Adrenal gland (tissue), 12 donors: ENCODE measurements around the gene TJP3. TPM values are rescaled to one million over a fixed set of nuclear protein-coding genes. Genes with fewer than 3 reads are reported as not detected.

Source experiments
- DNase-seq, 7 donors: peaks; one replicate each; pipeline ENCODE4 v3.0.0-alpha.2; 2019 to 2020
- H3K27ac ChIP-seq, 5 donors: fragments of 200-600 bp; sonication (generic) in 4 of 5; 1 replicate in 3 of 5; 2 replicates in 2 of 5; pipeline versions ENCODE4 v1.5.1 to v1.8.0; 2016 to 2020; ENCODE audit warnings: mild to moderate bottlenecking in 1 of 5
- H3K27me3 ChIP-seq: fragments of 200-600 bp; 2 replicates; pipeline ENCODE4 v1.8.0; 2021
- H3K36me3 ChIP-seq, 2 donors: fragments of 200-600 bp; replicated peaks in 1 of 2; 1 replicate in 1 of 2; 2 replicates in 1 of 2; pipeline versions ENCODE4 v1.5.1 to v1.8.0; 2018 to 2022
- H3K4me1 ChIP-seq, 2 donors: fragments of 200-600 bp; replicated peaks in 1 of 2; 1 replicate in 1 of 2; 2 replicates in 1 of 2; pipeline versions ENCODE4 v1.5.1 to v1.8.0; 2018 to 2021
- H3K4me3 ChIP-seq, 4 donors: fragments of 200-600 bp; sonication (generic) in 3 of 4; one replicate each; pipeline ENCODE4 v1.5.1; 2016 to 2018
- H3K9me3 ChIP-seq, 3 donors: fragments of 200-600 bp; sonication (generic) in 1 of 3; replicated peaks in 1 of 3; 1 replicate in 2 of 3; 2 replicates in 1 of 3; pipeline versions ENCODE4 v1.5.1 to v1.8.0; 2016 to 2021
- CTCF ChIP-seq, 6 experiments: fragments of 450-650 bp in 4 of 6; fragments of 200-600 bp in 2 of 6; sonication (generic) in 1 of 6; IDR thresholded peaks; 1 replicate in 5 of 6; 2 replicates in 1 of 6; pipeline versions ENCODE4 v1.5.1 to v1.8.0; 2016 to 2021; ENCODE audit warnings: antibody characterized with exemption in 6 of 6, mild to moderate bottlenecking in 2 of 6, moderate library complexity in 1 of 6
- POLR2A ChIP-seq, 2 donors: fragments of 450-650 bp; IDR thresholded peaks; one replicate each; pipeline ENCODE4 v1.6.1; 2017; ENCODE audit warnings: antibody characterized with exemption in 2 of 2, mild to moderate bottlenecking in 2 of 2, moderate library complexity in 1 of 2
- WGBS, 4 donors: extraction: QIAGEN DNeasy Blood & Tissue Kit in 2 of 4; methylation state at CpG; one replicate each; pipeline versions ENCODE4 v1.1.5 to v1.1.7; 2013 to 2017; 5-methylcytosine and 5-hydroxymethylcytosine counted together
- intact Hi-C, 2 donors: fragments of 100-400 bp; cut with DNase I; formaldehyde crosslinking; loops; one replicate each; pipeline versions ENCODE4 v1.14.1 to v1.15.0; 2022 to 2023
- polyA plus RNA-seq, 3 donors: library from polyadenylated mRNA; stranded (reverse); fragments of 200-250 nt in 2 of 3; fragments of 350-450 nt in 1 of 3; fragmentation: Illumina TruSeq in 1 of 3; extraction: RNeasy Lipid Tissue Mini Kit (QIAGEN cat#74804) in 1 of 3; gene quantifications; one replicate each; pipeline ENCODE4 v1.2.3, GENCODE V29; 2013 to 2014
- total RNA-seq, 9 donors: library from RNA; depleted of rRNA in 4 of 9; stranded (reverse); fragments of >200 nt in 4 of 9; fragments of 120-200 nt in 1 of 9; fragmentation: NEBNext Ultra II Directional in 1 of 9; extraction: Animal tissue kit (Norgen Biotek cat#: 25700) in 1 of 9; gene quantifications; one replicate each; pipeline versions ENCODE4 v1.1.0 to v1.2.4, GENCODE V29; 2013 to 2023
- donor health status: healthy with polysubstance abuse.
- donor health status: Bipolar disorder and iron deficiency.
- donor health status: DM: yes; HTN: yes; CAD: no.
- donor health status: DM: no; HTN: no; CAD: no.
- donor health status: DM: no; HTN: no; CAD: no.
- donor health status: DM: yes; HTN: yes; CAD: no.

TJP3 gene
- total and polyA plus RNA-seq, 12 donors, result 0.07 to 2.5 (median 0.24) TPM; not detected in 6

- WGBS, 4 donors, result 86 to 95% (median 92%) methylated on average over 1 of the region's 1 CpG
- intact Hi-C loops, result no loop called here
- Histone ChIP-seq H3K4me1 (no peaks in the 10 kb centered on the region), H3K9me3 (peaks cover 0 to 9% (median 0%) of the 10 kb centered on the region in 3 donors), H3K27me3 (no peaks in the 10 kb centered on the region), H3K36me3 (no peaks in the 10 kb centered on the region), H3K4me3 (no peak overlapping the region), H3K27ac (no peak overlapping the region)
- no peak for DNase-seq
- TF ChIP-seq POLR2A (IDR thresholded peaks at IDR 0.05), result no peak
- TF ChIP-seq CTCF (IDR thresholded peaks at IDR 0.05), result no peak
Measured at GRCh38 chr19:3776479-3777040, 68.4 kb downstream of the TJP3 start.

GRCh38 chr19:3778104-3778867, 70.1 kb downstream of the TJP3 start:
- H3K4me1 ChIP-seq, result no peaks in the 10 kb centered on the region
- WGBS, 4 donors, result 83 to 88% (median 86%) methylated on average over 22 to 37 of the region's 37 CpGs
- no peak overlapping the region for H3K27ac ChIP-seq
- no peak for TF ChIP-seq CTCF (IDR thresholded peaks at IDR 0.05)
- TF ChIP-seq POLR2A (IDR thresholded peaks at IDR 0.05), result no peak
- no peak overlapping the region for H3K4me3 ChIP-seq
- intact Hi-C loops, result no loop called here
- no peaks in the 10 kb centered on the region for H3K36me3 ChIP-seq
- no peak for DNase-seq
- H3K9me3 ChIP-seq, result peaks cover 0 to 17% (median 0%) of the 10 kb centered on the region in 3 donors
- no peaks in the 10 kb centered on the region for H3K27me3 ChIP-seq

GRCh38 chr19:3778899-3779723, 70.9 kb downstream of the TJP3 start:
- WGBS, 4 donors, result 61 to 71% (median 66%) methylated on average over 11 to 44 of the region's 44 CpGs
- TF ChIP-seq POLR2A (IDR thresholded peaks at IDR 0.05) (no peak), CTCF (IDR thresholded peaks at IDR 0.05) (no peak)
- H3K27ac ChIP-seq, result no peak overlapping the region

GRCh38 chr19:3780786-3781304, 72.7 kb downstream of the TJP3 start:
- intact Hi-C loops, result no loop called here
- no peak for DNase-seq
- no peak overlapping the region for H3K4me3 ChIP-seq
- peaks cover 12% of the 10 kb centered on the region for H3K27me3 ChIP-seq
- no peaks in the 10 kb centered on the region for H3K36me3 ChIP-seq
- H3K9me3 ChIP-seq, result peaks cover 0 to 17% (median 0%) of the 10 kb centered on the region in 3 donors
- H3K4me1 ChIP-seq, result no peaks in the 10 kb centered on the region
- no peak overlapping the region for H3K27ac ChIP-seq
- no peak for TF ChIP-seq CTCF (IDR thresholded peaks at IDR 0.05)
- TF ChIP-seq POLR2A (IDR thresholded peaks at IDR 0.05), result no peak
- WGBS, 4 donors, result 89 to 92% (median 91%) methylated on average over 9 of the region's 9 CpGs

More at GRCh38 chr19:3778899-3779723, 70.9 kb downstream of the TJP3 start:
- Histone ChIP-seq H3K4me3 (no peak overlapping the region), H3K4me1 (no peaks in the 10 kb centered on the region), H3K27me3 (peaks cover 5% of the 10 kb centered on the region), H3K36me3 (no peaks in the 10 kb centered on the region), H3K9me3 (peaks cover 0 to 17% (median 0%) of the 10 kb centered on the region in 3 donors)
- no peak for DNase-seq
- intact Hi-C loops, result no loop called here
